Spleen (tissue), 7 donors: ENCODE data around the gene PRUNE2.

ENCODE experiments used
- POLR2A ChIP-seq, 3 donors: fragments of 450-650 bp; IDR thresholded peaks; one replicate each; pipeline ENCODE4 v1.5.1; 2017; ENCODE audit warnings: antibody characterized with exemption in 3 of 3, mild to moderate bottlenecking in 1 of 3
- TF ChIP-seq, protein P1 (sequence below), 11 experiments: fragments of 200-600 bp in 7 of 11; fragments of 450-650 bp in 4 of 11; sonication (generic) in 4 of 11; IDR thresholded peaks in 8 of 11; conservative IDR thresholded peaks in 3 of 11; 1 replicate in 7 of 11; 2 replicates in 4 of 11; pipeline versions ENCODE4 v1.4.0 to v1.8.0; 2016 to 2021; ENCODE audit warnings: antibody characterized with exemption in 11 of 11, inconsistent platforms in 4 of 11, mild to moderate bottlenecking in 1 of 11
- donor health status: DM: no; HTN: no; CAD: no; lungs with moderate emphysema.
- donor health status: DM: no; HTN: no; CAD: no.
- donor health status: DM: no; HTN: no; CAD: no.

GRCh38 chr9:76620996-76621395 is 284.9 kb downstream of the PRUNE2 start:
- TF ChIP-seq POLR2A (IDR thresholded peaks at IDR 0.05) = no peak
- TF ChIP-seq, protein P1, sequence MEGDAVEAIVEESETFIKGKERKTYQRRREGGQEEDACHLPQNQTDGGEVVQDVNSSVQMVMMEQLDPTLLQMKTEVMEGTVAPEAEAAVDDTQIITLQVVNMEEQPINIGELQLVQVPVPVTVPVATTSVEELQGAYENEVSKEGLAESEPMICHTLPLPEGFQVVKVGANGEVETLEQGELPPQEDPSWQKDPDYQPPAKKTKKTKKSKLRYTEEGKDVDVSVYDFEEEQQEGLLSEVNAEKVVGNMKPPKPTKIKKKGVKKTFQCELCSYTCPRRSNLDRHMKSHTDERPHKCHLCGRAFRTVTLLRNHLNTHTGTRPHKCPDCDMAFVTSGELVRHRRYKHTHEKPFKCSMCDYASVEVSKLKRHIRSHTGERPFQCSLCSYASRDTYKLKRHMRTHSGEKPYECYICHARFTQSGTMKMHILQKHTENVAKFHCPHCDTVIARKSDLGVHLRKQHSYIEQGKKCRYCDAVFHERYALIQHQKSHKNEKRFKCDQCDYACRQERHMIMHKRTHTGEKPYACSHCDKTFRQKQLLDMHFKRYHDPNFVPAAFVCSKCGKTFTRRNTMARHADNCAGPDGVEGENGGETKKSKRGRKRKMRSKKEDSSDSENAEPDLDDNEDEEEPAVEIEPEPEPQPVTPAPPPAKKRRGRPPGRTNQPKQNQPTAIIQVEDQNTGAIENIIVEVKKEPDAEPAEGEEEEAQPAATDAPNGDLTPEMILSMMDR (IDR thresholded peaks at IDR 0.05 in 8 of 11, conservative IDR thresholded peaks at IDR 0.05 in 3 of 11) = no peak
